OCI-LY3 (cell line): ENCODE measurements around the gene SPARCL1.

ENCODE experiments used
- EZH2phosphoT487 ChIP-seq: fragments of 200-600 bp; shearing (Covaris generic); IDR thresholded peaks from 2 replicates; pipeline ENCODE4 v1.6.1; 2018; ENCODE audit warnings: antibody characterized with exemption, mixed run types, low read depth
- TF ChIP-seq, protein P1 (sequence below): fragments of 200-600, 300-600 bp; sonication (generic); IDR thresholded peaks from 2 replicates; pipeline ENCODE4 v1.5.1; 2014; ENCODE audit warnings: antibody characterized with exemption, low read length, low read depth

DNA sequence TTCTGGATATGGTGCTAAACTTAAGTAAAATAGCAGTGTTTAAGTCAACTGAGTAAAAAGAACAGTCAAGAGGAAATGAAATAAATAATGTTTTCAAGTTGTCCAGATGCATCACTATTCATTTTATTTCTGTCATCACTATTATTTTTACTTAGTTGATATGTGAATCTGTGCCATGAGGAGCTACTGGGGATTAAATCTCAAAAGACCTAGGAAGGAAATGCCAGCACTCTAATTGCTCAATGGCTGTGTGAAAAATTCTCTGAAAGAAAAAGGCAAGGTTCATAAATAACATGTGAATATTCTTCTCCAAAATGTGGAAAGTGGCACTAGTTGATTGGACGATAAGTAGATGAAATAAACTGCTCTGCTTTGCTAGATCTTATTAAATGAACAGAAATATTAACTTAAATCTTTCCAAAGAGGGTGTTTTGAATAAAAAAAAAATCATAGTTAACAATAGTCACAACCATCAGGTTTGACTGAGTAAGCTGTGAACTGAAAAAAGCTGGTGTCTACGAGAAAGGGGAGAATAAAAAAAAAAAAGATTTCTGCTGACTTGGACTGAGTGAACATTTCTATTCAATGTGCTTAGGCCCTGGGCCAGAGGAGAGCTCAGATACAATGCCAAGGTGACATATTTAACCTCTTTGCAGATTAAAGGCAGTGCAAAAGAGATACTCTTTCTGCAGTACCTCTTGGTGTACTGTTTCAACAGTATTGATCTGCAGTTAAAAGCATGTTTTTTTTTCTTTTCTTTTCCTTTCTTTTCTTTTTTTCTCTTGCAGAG is 1.6 kb downstream of the SPARCL1 start:
- TF ChIP-seq, protein P1, sequence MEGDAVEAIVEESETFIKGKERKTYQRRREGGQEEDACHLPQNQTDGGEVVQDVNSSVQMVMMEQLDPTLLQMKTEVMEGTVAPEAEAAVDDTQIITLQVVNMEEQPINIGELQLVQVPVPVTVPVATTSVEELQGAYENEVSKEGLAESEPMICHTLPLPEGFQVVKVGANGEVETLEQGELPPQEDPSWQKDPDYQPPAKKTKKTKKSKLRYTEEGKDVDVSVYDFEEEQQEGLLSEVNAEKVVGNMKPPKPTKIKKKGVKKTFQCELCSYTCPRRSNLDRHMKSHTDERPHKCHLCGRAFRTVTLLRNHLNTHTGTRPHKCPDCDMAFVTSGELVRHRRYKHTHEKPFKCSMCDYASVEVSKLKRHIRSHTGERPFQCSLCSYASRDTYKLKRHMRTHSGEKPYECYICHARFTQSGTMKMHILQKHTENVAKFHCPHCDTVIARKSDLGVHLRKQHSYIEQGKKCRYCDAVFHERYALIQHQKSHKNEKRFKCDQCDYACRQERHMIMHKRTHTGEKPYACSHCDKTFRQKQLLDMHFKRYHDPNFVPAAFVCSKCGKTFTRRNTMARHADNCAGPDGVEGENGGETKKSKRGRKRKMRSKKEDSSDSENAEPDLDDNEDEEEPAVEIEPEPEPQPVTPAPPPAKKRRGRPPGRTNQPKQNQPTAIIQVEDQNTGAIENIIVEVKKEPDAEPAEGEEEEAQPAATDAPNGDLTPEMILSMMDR = no peak
- no peak for TF ChIP-seq EZH2phosphoT487
